Neural progenitor cell (in vitro differentiated cells): ENCODE data around the gene USP10.

ENCODE experiments used
- EZH2 ChIP-seq: fragments of 200-600 bp; sonication (generic); IDR thresholded peaks from 2 replicates; pipeline ENCODE4 v1.6.1; 2017; ENCODE audit warnings: antibody characterized with exemption, mild to moderate bottlenecking, moderate library complexity
- EZH2phosphoT487 ChIP-seq: fragments of 200-600 bp; sonication (generic); IDR thresholded peaks from 2 replicates; pipeline ENCODE4 v1.6.1; 2017; ENCODE audit warnings: antibody characterized with exemption
- TF ChIP-seq, protein P1 (sequence below): fragments of 200-600 bp; sonication (generic); IDR thresholded peaks from 2 replicates; pipeline ENCODE4 v1.5.1; 2017; ENCODE audit warnings: antibody characterized with exemption, mild to moderate bottlenecking

DNA sequence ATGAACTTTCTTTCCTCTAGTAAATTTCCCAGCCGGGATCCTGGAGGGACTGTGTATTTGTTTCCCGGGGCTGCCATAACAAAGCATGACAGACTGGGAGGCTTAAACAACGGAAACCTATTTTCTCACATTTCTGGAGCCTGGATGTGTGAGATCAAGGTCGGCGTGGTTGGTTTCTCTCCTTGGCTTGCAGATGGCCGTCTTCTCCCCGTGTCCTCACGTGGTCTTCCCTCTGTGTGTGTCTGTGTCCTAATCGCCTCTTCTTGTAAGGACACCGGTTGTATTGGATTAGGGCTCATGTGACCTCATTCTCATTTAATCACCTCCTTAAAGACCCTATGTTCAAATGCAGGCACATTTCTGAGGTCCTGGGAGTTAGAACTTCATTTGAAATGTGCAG lies 22.0 kb upstream of the USP10 start:
- TF ChIP-seq, protein P1, sequence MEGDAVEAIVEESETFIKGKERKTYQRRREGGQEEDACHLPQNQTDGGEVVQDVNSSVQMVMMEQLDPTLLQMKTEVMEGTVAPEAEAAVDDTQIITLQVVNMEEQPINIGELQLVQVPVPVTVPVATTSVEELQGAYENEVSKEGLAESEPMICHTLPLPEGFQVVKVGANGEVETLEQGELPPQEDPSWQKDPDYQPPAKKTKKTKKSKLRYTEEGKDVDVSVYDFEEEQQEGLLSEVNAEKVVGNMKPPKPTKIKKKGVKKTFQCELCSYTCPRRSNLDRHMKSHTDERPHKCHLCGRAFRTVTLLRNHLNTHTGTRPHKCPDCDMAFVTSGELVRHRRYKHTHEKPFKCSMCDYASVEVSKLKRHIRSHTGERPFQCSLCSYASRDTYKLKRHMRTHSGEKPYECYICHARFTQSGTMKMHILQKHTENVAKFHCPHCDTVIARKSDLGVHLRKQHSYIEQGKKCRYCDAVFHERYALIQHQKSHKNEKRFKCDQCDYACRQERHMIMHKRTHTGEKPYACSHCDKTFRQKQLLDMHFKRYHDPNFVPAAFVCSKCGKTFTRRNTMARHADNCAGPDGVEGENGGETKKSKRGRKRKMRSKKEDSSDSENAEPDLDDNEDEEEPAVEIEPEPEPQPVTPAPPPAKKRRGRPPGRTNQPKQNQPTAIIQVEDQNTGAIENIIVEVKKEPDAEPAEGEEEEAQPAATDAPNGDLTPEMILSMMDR = no peak
- TF ChIP-seq EZH2phosphoT487 = no peak
- no peak for TF ChIP-seq EZH2
